Esophagus muscularis mucosa (tissue), 4 donors: Measurements from ENCODE around the gene TEAD1. TPM values are rescaled to one million over a fixed set of nuclear protein-coding genes. Genes with fewer than 3 reads are reported as not detected.

Source experiments
- DNase-seq: peaks from one replicate; pipeline ENCODE4 v3.0.0-alpha.2; 2017; ENCODE audit errors: extremely low spot score
- H3K27ac ChIP-seq, 4 donors: fragments of 200-600 bp; sonication (generic); replicated peaks in 1 of 4; 1 replicate in 3 of 4; 2 replicates in 1 of 4; pipeline ENCODE4 v1.5.1; 2016 to 2019; ENCODE audit warnings: mild to moderate bottlenecking in 1 of 4
- H3K27me3 ChIP-seq, 4 donors: fragments of 200-600 bp; sonication (generic); one replicate each; pipeline versions ENCODE4 v1.5.1 to v1.6.0; 2016 to 2019
- H3K36me3 ChIP-seq, 4 donors: fragments of 200-600 bp; sonication (generic); one replicate each; pipeline ENCODE4 v1.5.1; 2016 to 2019
- H3K4me1 ChIP-seq, 4 donors: fragments of 200-600 bp; sonication (generic); one replicate each; pipeline ENCODE4 v1.5.1; 2016 to 2019
- H3K4me3 ChIP-seq, 4 donors: fragments of 200-600 bp; sonication (generic); 1 replicate in 2 of 4; 2 replicates in 2 of 4; pipeline ENCODE4 v1.5.1; 2016 to 2019; ENCODE audit warnings: mild to moderate bottlenecking in 4 of 4, moderate library complexity in 1 of 4
- H3K9me3 ChIP-seq, 4 donors: fragments of 200-600 bp; sonication (generic); 1 replicate in 3 of 4; 2 replicates in 1 of 4; pipeline ENCODE4 v1.5.1; 2016 to 2019
- EP300 ChIP-seq: sonication (generic); formaldehyde crosslinking; IDR thresholded peaks from one replicate; pipeline ENCODE4 v1.6.1; 2017; ENCODE audit warnings: antibody characterized with exemption
- POLR2A ChIP-seq: fragments of 450-650 bp; IDR thresholded peaks from one replicate; pipeline ENCODE4 v1.6.1; 2017; ENCODE audit warnings: antibody characterized with exemption, moderate library complexity, mild to moderate bottlenecking, low read depth
- POLR2AphosphoS5 ChIP-seq, 2 donors: sonication (generic); formaldehyde crosslinking; IDR thresholded peaks; one replicate each; pipeline ENCODE4 v1.6.1; 2017; ENCODE audit warnings: antibody characterized with exemption in 2 of 2
- WGBS: methylation state at CpG from one replicate; pipeline ENCODE4 v1.1.5; 2018; 5-methylcytosine and 5-hydroxymethylcytosine counted together
- intact Hi-C: fragments of 100-400 bp; cut with DNase I; formaldehyde crosslinking; loops from one replicate; pipeline ENCODE4 v1.15.1; 2023
- total RNA-seq, 4 donors: library from RNA; depleted of rRNA; stranded (reverse); fragments of >200 nt; gene quantifications; one replicate each; pipeline versions ENCODE4 v1.1.0 to v1.2.1, GENCODE V29; 2016
- TF ChIP-seq, protein P1 (sequence below), 3 experiments: fragments of 200-600 bp in 2 of 3; fragments of 450-650 bp in 1 of 3; sonication (generic) in 2 of 3; IDR thresholded peaks; one replicate each; pipeline ENCODE4 v1.5.1; 2017 to 2019; ENCODE audit warnings: antibody characterized with exemption in 3 of 3, mild to moderate bottlenecking in 2 of 3, moderate library complexity in 1 of 3

Gene TEAD1
- total RNA-seq, 4 donors from 2014 or later = 147 to 307 (median 232) TPM

DNA sequence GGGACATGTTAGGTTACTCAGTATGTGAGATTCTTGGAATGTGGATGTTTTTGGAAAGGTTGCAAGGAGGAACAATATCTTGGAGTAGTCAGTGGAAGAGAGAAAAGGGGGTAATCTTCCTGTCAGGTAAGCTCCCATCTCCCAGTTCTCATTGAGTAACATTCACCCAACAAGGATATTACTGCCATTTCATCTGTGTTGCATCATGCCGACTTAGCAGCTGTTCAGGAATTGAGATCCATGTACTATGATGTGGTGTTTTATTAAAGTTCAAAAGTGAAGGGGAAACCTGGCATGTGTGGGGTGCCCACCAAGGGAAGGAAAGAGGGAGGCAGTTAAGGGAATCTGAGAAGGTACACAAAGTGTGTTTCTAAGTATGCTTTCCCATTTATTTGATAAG lies 276.4 kb downstream of the TEAD1 start:
- Histone ChIP-seq H3K4me1 (no peaks in the 10 kb centered on the region), H3K27me3 (no peaks in the 10 kb centered on the region), H3K4me3 (no peak overlapping the region), H3K36me3 (no peaks in the 10 kb centered on the region), H3K27ac (no peak overlapping the region), H3K9me3 (peaks cover 0 to 18% (median 10%) of the 10 kb centered on the region in 4 donors)
- intact Hi-C loops = no loop called here
- no peak for DNase-seq
- 92% methylated on average over 1 of the region's 1 CpG for WGBS
- no peak for TF ChIP-seq POLR2A
- TF ChIP-seq, protein P1, sequence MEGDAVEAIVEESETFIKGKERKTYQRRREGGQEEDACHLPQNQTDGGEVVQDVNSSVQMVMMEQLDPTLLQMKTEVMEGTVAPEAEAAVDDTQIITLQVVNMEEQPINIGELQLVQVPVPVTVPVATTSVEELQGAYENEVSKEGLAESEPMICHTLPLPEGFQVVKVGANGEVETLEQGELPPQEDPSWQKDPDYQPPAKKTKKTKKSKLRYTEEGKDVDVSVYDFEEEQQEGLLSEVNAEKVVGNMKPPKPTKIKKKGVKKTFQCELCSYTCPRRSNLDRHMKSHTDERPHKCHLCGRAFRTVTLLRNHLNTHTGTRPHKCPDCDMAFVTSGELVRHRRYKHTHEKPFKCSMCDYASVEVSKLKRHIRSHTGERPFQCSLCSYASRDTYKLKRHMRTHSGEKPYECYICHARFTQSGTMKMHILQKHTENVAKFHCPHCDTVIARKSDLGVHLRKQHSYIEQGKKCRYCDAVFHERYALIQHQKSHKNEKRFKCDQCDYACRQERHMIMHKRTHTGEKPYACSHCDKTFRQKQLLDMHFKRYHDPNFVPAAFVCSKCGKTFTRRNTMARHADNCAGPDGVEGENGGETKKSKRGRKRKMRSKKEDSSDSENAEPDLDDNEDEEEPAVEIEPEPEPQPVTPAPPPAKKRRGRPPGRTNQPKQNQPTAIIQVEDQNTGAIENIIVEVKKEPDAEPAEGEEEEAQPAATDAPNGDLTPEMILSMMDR (IDR thresholded peaks at IDR 0.05) = no peak
- TF ChIP-seq POLR2AphosphoS5 (IDR thresholded peaks at IDR 0.05) = no peak
- no peak for TF ChIP-seq EP300

DNA sequence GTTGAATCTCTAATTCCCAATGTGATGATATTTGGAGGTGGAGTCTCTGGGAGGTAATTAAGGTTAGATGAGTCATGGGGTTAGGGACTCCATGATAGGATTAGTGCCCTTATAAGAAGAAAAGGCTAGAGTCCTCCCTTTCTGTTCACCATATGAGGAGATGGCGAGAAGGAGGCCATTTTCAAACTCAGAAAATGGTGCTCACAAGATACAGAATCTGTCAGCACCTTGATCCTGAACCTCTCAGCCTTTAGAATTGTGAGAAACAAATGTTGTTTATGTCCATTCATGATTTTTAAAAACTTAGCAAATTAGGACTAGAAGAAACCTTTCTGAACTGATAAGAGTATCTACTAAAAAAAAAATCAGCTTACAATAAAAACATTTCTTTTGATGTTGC lies 277.2 kb downstream of the TEAD1 start:
- no peak for DNase-seq
- intact Hi-C loops = no loop called here
- TF ChIP-seq EP300 = no peak
- TF ChIP-seq, protein P1 (IDR thresholded peaks at IDR 0.05) = no peak
- no peak for TF ChIP-seq POLR2A
- TF ChIP-seq POLR2AphosphoS5 (IDR thresholded peaks at IDR 0.05) = no peak
- no peaks in the 10 kb centered on the region for H3K4me1 ChIP-seq
- H3K27ac ChIP-seq = no peak overlapping the region
- no peaks in the 10 kb centered on the region for H3K36me3 ChIP-seq
- 88% methylated on average over 1 of the region's 1 CpG for WGBS
- peaks cover 0 to 18% (median 8%) of the 10 kb centered on the region in 4 donors for H3K9me3 ChIP-seq
- H3K27me3 ChIP-seq = no peaks in the 10 kb centered on the region
- H3K4me3 ChIP-seq = no peak overlapping the region

DNA sequence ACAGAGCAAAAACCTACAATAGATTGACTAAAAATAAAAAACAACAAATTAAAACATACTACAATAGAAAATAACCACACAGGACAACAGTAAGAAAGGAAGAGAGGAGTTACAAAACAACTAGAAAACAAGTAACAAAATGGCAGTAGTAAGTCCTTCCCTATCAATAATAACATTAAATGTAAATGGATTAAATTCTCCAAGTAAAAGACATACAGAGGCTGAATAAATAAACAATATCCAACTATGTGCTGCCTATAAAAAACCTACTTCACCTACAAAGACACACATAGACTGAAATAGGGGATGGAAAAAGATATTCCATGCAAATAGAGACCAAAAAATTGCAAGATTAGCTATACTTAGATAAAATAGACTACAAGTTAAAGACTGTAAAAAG lies 277.9 kb downstream of the TEAD1 start:
- H3K27ac ChIP-seq = no peak overlapping the region
- no peak for TF ChIP-seq POLR2A
- TF ChIP-seq EP300 = no peak
- H3K4me1 ChIP-seq = no peaks in the 10 kb centered on the region
- H3K9me3 ChIP-seq = peaks cover 0 to 14% (median 5%) of the 10 kb centered on the region in 4 donors
- intact Hi-C loops = no loop called here
- H3K36me3 ChIP-seq = no peaks in the 10 kb centered on the region
- no peak for DNase-seq
- H3K4me3 ChIP-seq = no peak overlapping the region
- H3K27me3 ChIP-seq = no peaks in the 10 kb centered on the region

DNA sequence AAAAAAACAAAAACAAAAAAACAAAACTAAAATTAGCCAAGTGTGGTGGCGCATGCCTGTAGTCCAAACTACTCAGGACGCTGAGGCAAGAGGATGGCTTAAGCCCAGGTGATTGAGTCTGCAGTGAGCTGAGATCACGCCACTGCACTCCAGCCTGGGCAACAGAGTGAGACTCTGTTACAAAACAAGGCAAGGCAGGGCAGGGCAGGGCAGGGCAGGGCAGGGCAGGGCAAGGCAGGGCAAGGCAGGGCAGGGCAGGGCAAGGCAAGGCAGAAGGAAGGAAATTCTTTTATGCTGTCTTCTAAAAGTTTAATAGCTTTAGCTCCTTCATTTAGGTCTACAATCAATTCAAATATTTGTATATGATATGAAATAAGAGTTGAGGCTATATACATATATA lies 284.8 kb downstream of the TEAD1 start:
- WGBS = 92% methylated on average over 3 of the region's 3 CpGs
- no peak for TF ChIP-seq EP300
- no peaks in the 10 kb centered on the region for H3K36me3 ChIP-seq
- H3K27ac ChIP-seq = no peak overlapping the region
- no peak for DNase-seq
- H3K27me3 ChIP-seq = peaks cover 0 to 12% (median 0%) of the 10 kb centered on the region in 4 donors
- peaks cover 0 to 2% (median 1%) of the 10 kb centered on the region in 4 donors for H3K4me1 ChIP-seq
- H3K9me3 ChIP-seq = no peaks in the 10 kb centered on the region
- intact Hi-C loops = no loop called here
- no peak overlapping the region for H3K4me3 ChIP-seq

DNA sequence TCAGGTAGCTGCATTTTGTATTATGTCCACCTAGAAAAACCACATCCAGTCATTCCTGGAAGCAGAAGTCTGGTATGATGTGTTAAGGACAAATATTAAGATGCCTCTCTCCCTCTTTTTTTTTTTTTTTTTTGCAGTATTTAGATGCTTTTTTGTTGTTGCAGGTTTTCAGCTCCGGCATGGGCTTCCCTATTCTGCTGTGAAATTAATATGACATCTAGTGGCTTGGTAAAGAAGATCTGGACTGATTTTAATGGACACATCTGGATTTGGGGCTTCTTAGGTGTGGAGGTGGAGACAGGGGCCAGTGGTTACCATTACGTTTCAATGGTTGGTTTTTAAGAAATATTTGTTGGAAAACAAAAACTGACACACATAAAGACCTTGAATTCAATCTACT lies 287.4 kb downstream of the TEAD1 start:
- TF ChIP-seq POLR2A = no peak
- TF ChIP-seq, protein P1 (IDR thresholded peaks at IDR 0.05) = no peak
- no peak for TF ChIP-seq EP300
- TF ChIP-seq POLR2AphosphoS5 (IDR thresholded peaks at IDR 0.05) = no peak
- Histone ChIP-seq H3K4me1 (peaks cover 0 to 5% (median 5%) of the 10 kb centered on the region in 4 donors), H3K4me3 (no peak overlapping the region), H3K27me3 (peaks cover 0 to 12% (median 0%) of the 10 kb centered on the region in 4 donors), H3K27ac (no peak overlapping the region), H3K36me3 (no peaks in the 10 kb centered on the region), H3K9me3 (no peaks in the 10 kb centered on the region)
- no peak for DNase-seq
- 64% methylated on average over 2 of the region's 2 CpGs for WGBS
- intact Hi-C loops = loop anchor here (5.0 to 10.0 kb wide), 2 partner anchors 193 to 386 kb away; no protein-coding TSS in a partner anchor

DNA sequence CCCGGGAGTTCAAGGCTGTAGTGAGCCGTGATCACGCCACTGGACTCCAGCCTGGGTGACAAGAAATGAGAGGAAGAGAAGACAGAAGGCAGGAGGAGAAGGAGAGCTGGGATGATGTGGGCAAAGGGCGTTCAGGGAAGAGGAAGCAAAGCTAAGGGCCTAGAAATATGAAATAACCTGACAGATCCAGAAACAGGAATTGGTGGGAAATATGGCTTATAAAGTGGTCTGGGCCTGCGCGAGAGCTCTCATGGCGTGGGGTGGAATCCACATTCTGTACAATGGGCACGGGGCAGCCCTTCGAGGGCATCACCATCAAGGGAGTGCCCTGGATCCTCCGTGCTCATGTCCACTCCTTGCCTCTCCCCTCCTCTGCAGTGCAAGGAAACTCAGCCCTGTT lies 288.1 kb downstream of the TEAD1 start:
- 94% methylated on average over 10 of the region's 10 CpGs for WGBS
- H3K4me1 ChIP-seq = peaks cover 0 to 5% (median 5%) of the 10 kb centered on the region in 4 donors
- H3K36me3 ChIP-seq = no peaks in the 10 kb centered on the region
- peaks cover 0 to 12% (median 0%) of the 10 kb centered on the region in 4 donors for H3K27me3 ChIP-seq
- intact Hi-C loops = loop anchor here (5.0 to 10.0 kb wide), 2 partner anchors 192 to 385 kb away; no protein-coding TSS in a partner anchor
- H3K9me3 ChIP-seq = no peaks in the 10 kb centered on the region
- no peak for TF ChIP-seq EP300
- TF ChIP-seq, protein P1 (IDR thresholded peaks at IDR 0.05) = no peak
- DNase-seq = no peak
- no peak overlapping the region for H3K4me3 ChIP-seq
- no peak overlapping the region for H3K27ac ChIP-seq
